Right lobe of liver (tissue), 6 donors: ENCODE data around the gene AK1. TPM values are rescaled to one million over a fixed set of nuclear protein-coding genes. Genes with fewer than 3 reads are reported as not detected.
A peak's percentile ranks its signal among the peaks of the same experiment; 100 is the strongest.
"Not testable (repeated sequence)": the region's sequence is repeated elsewhere in the genome, so short reads cannot be mapped to it uniquely, and the experiment has no call there.

ENCODE experiments used
- ATAC-seq, 4 donors: fragments of 200-7000 bp; cut with Tn5 transposase; one replicate each; pipeline ENCODE4 v1.9.1; 2020; ENCODE audit warnings: mild to moderate bottlenecking in 4 of 4, moderate library complexity in 4 of 4
- DNase-seq, 3 donors: peaks; one replicate each; pipeline ENCODE4 v3.0.0-alpha.2; 2020
- H3K27ac ChIP-seq, 3 donors: fragments of 200-600 bp; one replicate each; pipeline ENCODE4 v1.8.0; 2022
- H3K27me3 ChIP-seq, 2 donors: fragments of 200-600 bp; one replicate each; pipeline ENCODE4 v1.8.0; 2022
- H3K36me3 ChIP-seq, 4 donors: fragments of 200-600 bp; sonication (generic) in 1 of 4; one replicate each; pipeline versions ENCODE4 v1.5.1 to v1.8.0; 2017 to 2022; ENCODE audit warnings: control low read depth in 1 of 4
- H3K4me1 ChIP-seq, 4 donors: fragments of 200-600 bp; sonication (generic) in 1 of 4; one replicate each; pipeline versions ENCODE4 v1.5.1 to v1.8.0; 2017 to 2022; ENCODE audit warnings: control low read depth in 1 of 4
- H3K4me3 ChIP-seq, 3 donors: fragments of 200-600 bp; one replicate each; pipeline ENCODE4 v1.8.0; 2022
- H3K9me3 ChIP-seq, 4 donors: fragments of 200-600 bp; sonication (generic) in 1 of 4; one replicate each; pipeline versions ENCODE4 v1.5.1 to v1.8.0; 2017 to 2022; ENCODE audit warnings: control low read depth in 1 of 4
- POLR2A ChIP-seq: fragments of 450-650 bp; IDR thresholded peaks from one replicate; pipeline ENCODE4 v1.6.1; 2017; ENCODE audit warnings: antibody characterized with exemption, mild to moderate bottlenecking
- WGBS: methylation state at CpG from one replicate; pipeline ENCODE4 v1.1.6; 2018; ENCODE audit warnings: low coverage, low lambda C conversion rate; ENCODE audit not compliant: insufficient coverage; ENCODE audit errors: missing lambda C conversion rate; 5-methylcytosine and 5-hydroxymethylcytosine counted together
- intact Hi-C, 2 donors: fragments of 100-400 bp; cut with DNase I; formaldehyde crosslinking; loops; one replicate each; pipeline versions ENCODE4 v1.11.2 to v1.14.1; 2022
- total RNA-seq, 6 experiments: library from RNA; depleted of rRNA in 2 of 6; stranded (reverse); fragments of >200 nt in 2 of 6; fragmentation: NEBNext Ultra II Directional in 3 of 6; extraction: Animal tissue kit (Norgen Biotek cat#: 25700) in 3 of 6; gene quantifications; one replicate each; pipeline versions ENCODE4 v1.1.0 to v1.2.4, GENCODE V29; 2016 to 2023
- TF ChIP-seq, protein P1 (sequence below), 4 donors: fragments of 200-600 bp in 3 of 4; fragments of 450-650 bp in 1 of 4; IDR thresholded peaks; one replicate each; pipeline versions ENCODE4 v1.5.1 to v1.8.0; 2016 to 2022; ENCODE audit warnings: antibody characterized with exemption in 4 of 4, mild to moderate bottlenecking in 2 of 4
- donor health status: DM: no; HTN: yes; CAD: no.
- donor health status: DM: no; HTN: no; CAD: no.
- donor health status: DM: no; HTN: no; CAD: no.
- donor health status: DM: no; HTN: yes; CAD: no.
- donor health status: DM: no; HTN: yes; CAD: no.

Gene AK1
- total RNA-seq, 6 experiments from 2014 or later = 31.4 to 78.6 (median 51.7) TPM

DNA sequence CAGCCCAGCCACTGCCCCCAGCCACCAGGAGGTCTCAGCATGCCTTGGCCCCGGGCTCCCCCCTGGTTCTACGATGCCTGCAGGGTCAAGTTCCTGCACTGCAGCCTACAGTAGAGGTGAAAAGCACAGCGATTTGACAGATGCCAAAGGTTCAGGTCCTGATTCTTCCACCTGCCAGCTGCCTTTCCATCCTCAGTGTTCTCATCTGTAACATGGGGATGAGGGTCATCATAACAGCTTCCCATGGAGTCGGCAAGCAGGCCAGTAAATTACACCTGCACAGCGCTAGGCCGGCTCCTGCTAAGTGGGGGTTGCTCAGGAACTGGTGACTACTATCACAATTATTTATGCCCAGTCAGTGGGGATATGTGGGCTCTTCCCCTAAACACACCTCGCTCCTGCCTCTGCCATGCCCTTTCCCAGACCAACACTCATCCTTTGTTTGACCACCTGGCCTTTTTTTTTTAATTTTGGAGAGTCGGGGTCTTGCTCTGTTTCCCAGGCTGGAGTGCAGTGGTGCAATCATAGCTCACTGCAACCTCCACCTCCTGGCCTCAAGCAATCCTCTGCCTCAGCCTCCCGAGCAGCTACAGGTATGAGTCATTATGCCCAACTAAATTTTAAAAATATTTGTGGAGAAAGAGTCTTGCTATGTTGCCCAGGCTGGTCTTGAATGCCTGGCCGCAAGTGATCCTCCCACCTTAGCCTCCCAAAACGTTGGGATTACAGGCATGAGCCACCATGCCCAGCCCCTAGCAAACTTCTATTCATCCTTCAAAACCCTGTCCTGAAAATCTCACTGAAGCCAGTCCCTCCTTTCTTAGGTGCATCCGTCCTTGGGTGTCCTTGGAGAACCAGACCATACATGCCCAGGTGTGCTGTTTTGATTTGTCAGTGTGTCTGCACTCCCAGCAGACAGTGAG lies 29.4 kb downstream of the AK1 start:
- Histone ChIP-seq H3K4me3 (peak overlapping the region in 2 of 3 donors; percentile 4 to 15), H3K9me3 (no peaks in the 10 kb centered on the region), H3K27ac (no peak overlapping the region), H3K27me3 (no peaks in the 10 kb centered on the region), H3K4me1 (no peaks in the 10 kb centered on the region), H3K36me3 (no peaks in the 10 kb centered on the region)
- 55% methylated on average over 7 of the region's 12 CpGs for WGBS
- DNase-seq (no peak), ATAC-seq (no peak)
- intact Hi-C loops = no loop called here
- TF ChIP-seq, protein P1, sequence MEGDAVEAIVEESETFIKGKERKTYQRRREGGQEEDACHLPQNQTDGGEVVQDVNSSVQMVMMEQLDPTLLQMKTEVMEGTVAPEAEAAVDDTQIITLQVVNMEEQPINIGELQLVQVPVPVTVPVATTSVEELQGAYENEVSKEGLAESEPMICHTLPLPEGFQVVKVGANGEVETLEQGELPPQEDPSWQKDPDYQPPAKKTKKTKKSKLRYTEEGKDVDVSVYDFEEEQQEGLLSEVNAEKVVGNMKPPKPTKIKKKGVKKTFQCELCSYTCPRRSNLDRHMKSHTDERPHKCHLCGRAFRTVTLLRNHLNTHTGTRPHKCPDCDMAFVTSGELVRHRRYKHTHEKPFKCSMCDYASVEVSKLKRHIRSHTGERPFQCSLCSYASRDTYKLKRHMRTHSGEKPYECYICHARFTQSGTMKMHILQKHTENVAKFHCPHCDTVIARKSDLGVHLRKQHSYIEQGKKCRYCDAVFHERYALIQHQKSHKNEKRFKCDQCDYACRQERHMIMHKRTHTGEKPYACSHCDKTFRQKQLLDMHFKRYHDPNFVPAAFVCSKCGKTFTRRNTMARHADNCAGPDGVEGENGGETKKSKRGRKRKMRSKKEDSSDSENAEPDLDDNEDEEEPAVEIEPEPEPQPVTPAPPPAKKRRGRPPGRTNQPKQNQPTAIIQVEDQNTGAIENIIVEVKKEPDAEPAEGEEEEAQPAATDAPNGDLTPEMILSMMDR (IDR thresholded peaks at IDR 0.05) = no peak
- no peak for TF ChIP-seq POLR2A

DNA sequence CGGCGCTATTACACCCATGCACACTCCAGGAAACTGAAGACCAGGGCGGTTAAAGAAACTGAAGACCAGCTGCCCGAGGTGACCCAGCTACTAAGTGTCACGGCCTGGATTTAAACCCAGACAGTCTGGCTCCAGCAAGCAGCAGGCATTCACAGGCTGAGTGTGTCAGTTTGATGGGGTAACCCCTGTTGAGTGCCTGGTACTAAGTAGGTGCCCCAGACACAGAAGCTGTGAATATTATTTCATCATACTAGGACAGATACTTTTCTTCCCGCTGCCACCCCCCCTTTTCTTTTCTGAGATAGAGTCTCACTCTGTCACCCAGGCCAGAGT lies 30.3 kb downstream of the AK1 start:
- no peak overlapping the region for H3K4me3 ChIP-seq
- no peak for DNase-seq
- ATAC-seq = peak; percentile 5 to 46 (median 34)

DNA sequence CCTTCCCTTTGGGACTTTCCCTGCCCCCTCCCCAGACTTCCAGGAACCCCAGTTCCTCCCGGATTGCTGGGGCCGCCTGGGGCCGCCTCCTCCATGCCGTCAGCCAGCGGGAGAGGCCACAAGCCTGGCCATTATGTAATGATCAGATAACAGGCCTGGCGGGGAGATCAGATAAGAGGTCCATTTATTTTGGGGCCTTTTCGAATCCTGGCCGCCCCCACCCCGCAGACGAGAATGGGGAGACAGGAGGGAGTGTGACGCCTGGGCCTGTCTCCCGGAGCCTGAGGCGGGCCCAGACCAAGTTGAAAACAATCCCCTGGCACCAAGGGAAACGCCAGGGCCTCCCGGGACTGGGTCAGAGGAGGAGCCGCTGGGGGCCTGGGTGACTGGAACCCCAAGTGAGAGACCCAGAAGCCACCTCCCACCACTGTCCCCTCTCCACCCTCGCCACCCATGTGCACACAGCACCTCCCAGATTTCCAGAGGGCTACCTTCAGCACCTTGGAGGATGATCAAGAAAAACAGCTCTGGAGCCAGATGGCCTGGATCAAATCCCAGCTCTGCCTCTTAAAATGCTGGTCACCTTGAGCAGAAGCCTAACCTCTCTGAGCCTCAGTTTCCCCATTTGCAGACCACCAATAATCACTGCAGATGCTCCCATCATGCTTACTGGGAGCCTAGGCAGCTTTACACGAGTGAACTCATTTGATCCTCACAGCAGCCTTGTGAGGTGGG lies 30.9 kb downstream of the AK1 start:
- Histone ChIP-seq H3K36me3 (no peaks in the 10 kb centered on the region), H3K27me3 (no peaks in the 10 kb centered on the region), H3K4me1 (peaks cover 0 to 2% (median 0%) of the 10 kb centered on the region in 4 donors), H3K9me3 (no peaks in the 10 kb centered on the region), H3K4me3 (peak overlapping the region in 1 of 3 donors; percentile 6), H3K27ac (peak overlapping the region in 2 of 3 donors; percentile 33 to 48)
- ATAC-seq (peak; percentile 3 to 29 (median 26)), DNase-seq (no peak)
- TF ChIP-seq POLR2A = no peak
- TF ChIP-seq, protein P1 (IDR thresholded peaks at IDR 0.05) = no peak
- 40% methylated on average over 7 of the region's 18 CpGs for WGBS
- intact Hi-C loops = no loop called here

More for the DNA sequence above, 30.3 kb downstream of the AK1 start:
- WGBS = 55% methylated on average over 6 of the region's 6 CpGs
- no peaks in the 10 kb centered on the region for H3K4me1 ChIP-seq
- no peaks in the 10 kb centered on the region for H3K36me3 ChIP-seq
- peak overlapping the region in 2 of 3 donors; percentile 18 to 22 for H3K27ac ChIP-seq
- H3K9me3 ChIP-seq = no peaks in the 10 kb centered on the region
- no peaks in the 10 kb centered on the region for H3K27me3 ChIP-seq
- TF ChIP-seq, protein P1 (IDR thresholded peaks at IDR 0.05) = no peak
- no peak for TF ChIP-seq POLR2A
- intact Hi-C loops = no loop called here

DNA sequence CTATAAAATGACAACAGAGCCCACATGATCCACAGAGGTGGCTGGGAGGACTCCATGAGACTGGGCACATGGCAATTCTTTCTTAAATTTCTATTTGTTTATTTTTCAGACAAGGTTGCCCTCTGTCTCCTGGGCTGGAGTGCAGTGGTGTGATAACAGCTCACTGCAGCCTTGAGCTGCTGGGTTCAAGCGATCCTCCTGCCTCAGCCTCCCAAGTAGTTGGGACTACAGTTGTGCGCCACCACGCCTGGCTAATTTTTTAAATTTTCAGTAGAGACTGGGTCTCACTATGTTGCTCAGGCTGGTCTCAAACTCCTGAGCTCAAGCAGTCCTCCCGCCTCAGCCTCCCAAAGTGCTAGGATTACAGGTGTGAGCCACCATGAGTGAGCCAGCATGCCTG lies 31.9 kb downstream of the AK1 start:
- WGBS = 100% methylated on average over 1 of the region's 4 CpGs
- H3K27me3 ChIP-seq, H3K4me3 ChIP-seq, intact Hi-C loops, H3K36me3 ChIP-seq, DNase-seq, ATAC-seq, H3K4me1 ChIP-seq, H3K9me3 ChIP-seq: not testable (repeated sequence)
- peak overlapping the region in 1 of 3 donors; percentile 48 for H3K27ac ChIP-seq
